H1 (cell line): Measurements from ENCODE around the gene CYBRD1. TPM values are rescaled to one million over a fixed set of nuclear protein-coding genes. Genes with fewer than 3 reads are reported as not detected.

Source experiments
- CTCF ChIA-PET: fragments of 300-600 bp; sonication (Branson Sonifier 250); formaldehyde crosslinking; loops from one replicate; lab custom pipeline; 2021; ENCODE audit not compliant: partially characterized antibody; lab: Charles Lee
- POLR2A ChIA-PET: fragments of 300-600 bp; sonication (Branson Sonifier 250); formaldehyde crosslinking; loops from one replicate; lab custom pipeline; 2021; ENCODE audit warnings: inconsistent platforms; ENCODE audit not compliant: partially characterized antibody; lab: Charles Lee
- DNase-seq, 2 experiments: peaks; one replicate each; pipeline versions ENCODE4 v3.0.0 to v3.0.0-alpha.2; 2010 to 2022; ENCODE audit warnings: low spot score in 2 of 2, low read depth in 1 of 2, mixed read lengths in 1 of 2
- FAIRE-seq: peaks from 2 replicates; lab custom pipeline; 2011; peaks lifted over from hg19 to GRCh38; lab: Jason Lieb, UNC
- H2AFZ ChIP-seq: 2 replicates; pipeline ENCODE4 v1.8.1; 2012; ENCODE audit warnings: low read length, inconsistent platforms
- H2AK5ac ChIP-seq: 2 replicates; pipeline ENCODE4 v1.6.1; 2013; ENCODE audit warnings: low read depth, low read length
- H2BK120ac ChIP-seq: replicated peaks from 2 replicates; pipeline ENCODE3; 2013; ENCODE audit warnings: low read depth, low read length, inconsistent platforms
- H2BK12ac ChIP-seq: 2 replicates; pipeline ENCODE4 v1.6.1; 2013; ENCODE audit warnings: low read depth, low read length
- H2BK15ac ChIP-seq: 2 replicates; pipeline ENCODE4 v1.6.1; 2013; ENCODE audit warnings: low read length
- H2BK20ac ChIP-seq: 2 replicates; pipeline ENCODE4 v1.6.1; 2013; ENCODE audit warnings: low read length
- H2BK5ac ChIP-seq: 2 replicates; pipeline ENCODE4 v1.6.1; 2013; ENCODE audit warnings: low read depth, low read length
- H3K14ac ChIP-seq: 2 replicates; pipeline ENCODE4 v1.6.1; 2013; ENCODE audit warnings: inconsistent platforms; ENCODE audit not compliant: insufficient read length
- H3K18ac ChIP-seq: 2 replicates; pipeline ENCODE4 v1.6.1; 2013; ENCODE audit warnings: low read length; ENCODE audit errors: extremely low read depth
- H3K23ac ChIP-seq: 2 replicates; pipeline ENCODE4 v1.6.1; 2013; ENCODE audit warnings: inconsistent platforms; ENCODE audit not compliant: insufficient read length
- H3K23me2 ChIP-seq: 2 replicates; pipeline ENCODE4 v1.6.1; 2013; ENCODE audit warnings: low read depth, low read length
- H3K27ac ChIP-seq: 2 replicates; pipeline ENCODE4 v1.6.1; 2011; ENCODE audit warnings: low read depth, low read length, inconsistent platforms
- H3K27me3 ChIP-seq, 4 experiments: replicated peaks in 1 of 4; 1 replicate in 1 of 4; 2 replicates in 3 of 4; pipeline versions ENCODE4 v1.6.1 to v1.8.1; 2011 to 2013; ENCODE audit warnings: low read length in 3 of 4, mild to moderate bottlenecking in 3 of 4, inconsistent platforms in 2 of 4, mixed read lengths in 2 of 4, moderate library complexity in 1 of 4; ENCODE audit not compliant: control insufficient read depth in 3 of 4, insufficient read depth in 3 of 4; ENCODE audit errors: extremely low read depth in 1 of 4
- H3K36me3 ChIP-seq, 4 experiments: 2 replicates each; pipeline versions ENCODE4 v1.6.1 to v1.8.1; 2011 to 2013; ENCODE audit warnings: mild to moderate bottlenecking in 4 of 4, low read length in 3 of 4, moderate library complexity in 2 of 4, control low read depth in 1 of 4, inconsistent platforms in 1 of 4; ENCODE audit not compliant: insufficient read depth in 4 of 4, control insufficient read depth in 2 of 4
- H3K4ac ChIP-seq: replicated peaks from 2 replicates; pipeline ENCODE3; 2013; ENCODE audit warnings: low read length, low read depth, mixed read lengths, inconsistent platforms; ENCODE audit not compliant: insufficient read length
- H3K4me1 ChIP-seq, 4 experiments: replicated peaks in 1 of 4; 1 replicate in 1 of 4; 2 replicates in 3 of 4; pipeline versions ENCODE4 v1.6.1 to v1.8.1; 2011 to 2013; ENCODE audit warnings: low read length in 3 of 4, inconsistent platforms in 2 of 4, mixed read lengths in 1 of 4; ENCODE audit not compliant: insufficient read depth in 4 of 4, control insufficient read depth in 3 of 4
- H3K4me2 ChIP-seq, 2 experiments: 2 replicates each; pipeline versions ENCODE4 v1.6.1 to v1.8.1; 2011 to 2013; ENCODE audit warnings: low read depth in 2 of 2, low read length in 2 of 2, control low read depth in 1 of 2, inconsistent platforms in 1 of 2, mild to moderate bottlenecking in 1 of 2; ENCODE audit not compliant: insufficient read depth in 1 of 2
- H3K4me3 ChIP-seq, 4 experiments: fragments of 200-600, 300-600 bp in 1 of 4; sonication (generic), shearing (Covaris generic), sonication (Bioruptor Twin) in 1 of 4; 2 replicates each; pipeline versions ENCODE4 v1.5.1 to v1.8.1; 2011 to 2016; ENCODE audit warnings: low read length in 4 of 4, low read depth in 3 of 4, control low read depth in 2 of 4, inconsistent platforms in 2 of 4, mild to moderate bottlenecking in 2 of 4, mixed read lengths in 1 of 4, moderate library complexity in 1 of 4; ENCODE audit not compliant: insufficient read depth in 2 of 4; ENCODE audit errors: extremely low read depth in 1 of 4
- H3K56ac ChIP-seq: replicated peaks from 2 replicates; pipeline ENCODE3; 2013; ENCODE audit warnings: low read depth, mild to moderate bottlenecking, mixed read lengths, low read length, inconsistent platforms; ENCODE audit not compliant: insufficient read length
- H3K79me1 ChIP-seq: 2 replicates; pipeline ENCODE4 v1.6.1; 2013; ENCODE audit warnings: low read depth, low read length, control low read depth
- H3K79me2 ChIP-seq, 2 experiments: 2 replicates each; pipeline versions ENCODE4 v1.6.1 to v1.8.1; 2012 to 2013; ENCODE audit warnings: low read length in 2 of 2, mild to moderate bottlenecking in 2 of 2, inconsistent platforms in 1 of 2; ENCODE audit not compliant: insufficient read depth in 2 of 2, control insufficient read depth in 1 of 2
- H3K9ac ChIP-seq, 4 experiments: replicated peaks in 1 of 4; 1 replicate in 1 of 4; 2 replicates in 3 of 4; pipeline versions ENCODE4 v1.6.1 to v1.8.1; 2011 to 2013; ENCODE audit warnings: low read depth in 3 of 4, low read length in 3 of 4, control low read depth in 2 of 4, mild to moderate bottlenecking in 2 of 4, moderate library complexity in 2 of 4, inconsistent platforms in 1 of 4; ENCODE audit errors: extremely low read depth in 1 of 4
- H3K9me3 ChIP-seq, 2 experiments: 2 replicates each; pipeline versions ENCODE4 v1.6.1 to v1.8.1; 2012 to 2013; ENCODE audit warnings: mild to moderate bottlenecking in 2 of 2, moderate library complexity in 2 of 2, control low read depth in 1 of 2, inconsistent platforms in 1 of 2, low read depth in 1 of 2, low read length in 1 of 2, mixed read lengths in 1 of 2; ENCODE audit not compliant: insufficient read depth in 2 of 2
- H4K20me1 ChIP-seq, 2 experiments: replicated peaks in 1 of 2; 2 replicates each; pipeline versions ENCODE3 to v1.8.1; 2011 to 2013; ENCODE audit warnings: inconsistent platforms in 2 of 2, low read length in 2 of 2, mild to moderate bottlenecking in 1 of 2; ENCODE audit not compliant: insufficient read depth in 2 of 2, control insufficient read depth in 1 of 2
- H4K5ac ChIP-seq: 2 replicates; pipeline ENCODE4 v1.6.1; 2013; ENCODE audit warnings: low read length, low read depth, mixed read lengths, inconsistent platforms; ENCODE audit not compliant: insufficient read length
- H4K8ac ChIP-seq: 2 replicates; pipeline ENCODE4 v1.8.0; 2013; ENCODE audit warnings: mild to moderate bottlenecking, moderate library complexity, low read length, inconsistent platforms; ENCODE audit not compliant: insufficient read depth; ENCODE audit errors: extremely low read depth
- H4K91ac ChIP-seq: replicated peaks from 2 replicates; pipeline ENCODE3; 2013; ENCODE audit warnings: low read length, mixed read lengths, inconsistent platforms; ENCODE audit not compliant: insufficient read length
- ASH2L ChIP-seq: fragments of 200-600, 300-600 bp; sonication (generic); IDR thresholded peaks from one replicate; pipeline ENCODE4 v1.7.1; 2017; ENCODE audit warnings: low read length
- BCL11A ChIP-seq, 2 experiments: IDR thresholded peaks; one replicate each; pipeline ENCODE4 v1.6.1; 2011; ENCODE audit warnings: low read depth in 2 of 2, low read length in 2 of 2, mild to moderate bottlenecking in 2 of 2
- KDM4A ChIP-seq: IDR thresholded peaks from one replicate; pipeline ENCODE4 v1.7.1; 2012; ENCODE audit warnings: low read depth, mild to moderate bottlenecking, moderate library complexity, low read length, inconsistent platforms; ENCODE audit not compliant: severe bottlenecking
- TAF1 ChIP-seq: IDR thresholded peaks from 2 replicates; pipeline ENCODE4 v1.6.1; 2011; ENCODE audit warnings: mild to moderate bottlenecking, low read depth, low read length
- ZNF274 ChIP-seq: IDR thresholded peaks from 2 replicates; pipeline ENCODE4 v1.7.0; 2012; ENCODE audit warnings: low read length, borderline replicate concordance; ENCODE audit errors: extremely low read depth
- WGBS, 2 experiments: shearing (Covaris generic) in 1 of 2; methylation state at CpG; one replicate each; pipeline versions ENCODE4 v1.1.6 to v1.1.7; 2013 to 2015; ENCODE audit warnings: low lambda C conversion rate in 2 of 2, mixed read lengths in 2 of 2, inconsistent platforms in 1 of 2, low coverage in 1 of 2, missing lambda C conversion rate in 1 of 2; ENCODE audit not compliant: insufficient replicate concordance in 2 of 2, insufficient coverage in 1 of 2, insufficient read length in 1 of 2; ENCODE audit errors: extremely low coverage in 1 of 2, missing lambda C conversion rate in 1 of 2; 5-methylcytosine and 5-hydroxymethylcytosine counted together
- long read RNA-seq, 2 experiments: library from RNA in 1 of 2; library from capped mRNA in 1 of 2; stranded (forward); transcript quantifications; one replicate each; pipeline ENCODE4 v2.0.0, GENCODE V29; 2021; ENCODE audit warnings: inconsistent platforms in 1 of 2
- polyA minus RNA-seq, 3 experiments: library from RNA; depleted of rRNA, polyadenylated mRNA; stranded (reverse); fragments of >200 nt; gene quantifications; 1 replicate in 2 of 3; 2 replicates in 1 of 3; pipeline ENCODE4 v1.2.3, GENCODE V29; 2011
- polyA plus RNA-seq, 7 experiments: library from polyadenylated mRNA; depleted of rRNA in 3 of 7; stranded (reverse) in 5 of 7; unstranded in 2 of 7; fragments of >200 nt in 5 of 7; fragments of 200-250 nt in 2 of 7; gene quantifications; 1 replicate in 5 of 7; 2 replicates in 1 of 7; 4 replicates in 1 of 7; pipeline versions ENCODE4 v1.2.1 to v1.2.3, GENCODE V29; 2011 to 2013; ENCODE audit warnings: missing spikeins in 2 of 7, mixed read lengths in 2 of 7
- total RNA-seq: library from RNA; stranded (reverse); fragmentation: NEBNext Ultra II Directional; extraction: Animal tissue kit (Norgen Biotek cat#: 25700); gene quantifications from 2 replicates; pipeline ENCODE4 v1.2.1, GENCODE V29; 2021
- TF ChIP-seq, protein P1 (sequence below): IDR thresholded peaks from 2 replicates; pipeline ENCODE4 v1.6.1; 2012; ENCODE audit warnings: inconsistent platforms

The CYBRD1 gene, protein sequence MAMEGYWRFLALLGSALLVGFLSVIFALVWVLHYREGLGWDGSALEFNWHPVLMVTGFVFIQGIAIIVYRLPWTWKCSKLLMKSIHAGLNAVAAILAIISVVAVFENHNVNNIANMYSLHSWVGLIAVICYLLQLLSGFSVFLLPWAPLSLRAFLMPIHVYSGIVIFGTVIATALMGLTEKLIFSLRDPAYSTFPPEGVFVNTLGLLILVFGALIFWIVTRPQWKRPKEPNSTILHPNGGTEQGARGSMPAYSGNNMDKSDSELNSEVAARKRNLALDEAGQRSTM
- total RNA-seq (12.6 and 14.9 TPM in 2 replicates), polyA plus RNA-seq (2011; rRNA removed) (9.2 and 10.7 TPM in 2 replicates), polyA minus RNA-seq (2011; rRNA and poly(A)+ RNA removed) (10.0 and 12.3 TPM in 2 replicates)
- 5.1 TPM for polyA plus RNA-seq (2011; cell fraction: cytosol; rRNA removed)
- 9.4 TPM for polyA plus RNA-seq (2011; cell fraction: nucleus; rRNA removed)
- 6.5 to 9.0 TPM (median 8.0 TPM) in 4 replicates for polyA plus RNA-seq (2012, experiment 1 of 2)
- polyA plus RNA-seq (2012, experiment 2 of 2), result 3.4 TPM
- 10.0 TPM for polyA plus RNA-seq (2013, experiment 1 of 2)
- polyA plus RNA-seq (2013, experiment 2 of 2), result 10.1 TPM
- 6.8 TPM for polyA minus RNA-seq (2011; cell fraction: cytosol; rRNA and poly(A)+ RNA removed)
- polyA minus RNA-seq (2011; cell fraction: nucleus; rRNA and poly(A)+ RNA removed), result 9.4 TPM
- long read RNA-seq, experiment 1, full-length matches to known transcripts, result 8 of 16 reads
- long read RNA-seq, experiment 1, partial matches to known transcripts, result 3 of 16 reads
- long read RNA-seq, experiment 1, other reads (novel, unspliced or antisense), result 5 of 16 reads
- long read RNA-seq, experiment 2, full-length matches to known transcripts, result 16 of 17 reads
- long read RNA-seq, experiment 2, partial matches to known transcripts, result 0 of 17 reads
- long read RNA-seq, experiment 2, other reads (novel, unspliced or antisense), result 1 of 17 reads

DNA sequence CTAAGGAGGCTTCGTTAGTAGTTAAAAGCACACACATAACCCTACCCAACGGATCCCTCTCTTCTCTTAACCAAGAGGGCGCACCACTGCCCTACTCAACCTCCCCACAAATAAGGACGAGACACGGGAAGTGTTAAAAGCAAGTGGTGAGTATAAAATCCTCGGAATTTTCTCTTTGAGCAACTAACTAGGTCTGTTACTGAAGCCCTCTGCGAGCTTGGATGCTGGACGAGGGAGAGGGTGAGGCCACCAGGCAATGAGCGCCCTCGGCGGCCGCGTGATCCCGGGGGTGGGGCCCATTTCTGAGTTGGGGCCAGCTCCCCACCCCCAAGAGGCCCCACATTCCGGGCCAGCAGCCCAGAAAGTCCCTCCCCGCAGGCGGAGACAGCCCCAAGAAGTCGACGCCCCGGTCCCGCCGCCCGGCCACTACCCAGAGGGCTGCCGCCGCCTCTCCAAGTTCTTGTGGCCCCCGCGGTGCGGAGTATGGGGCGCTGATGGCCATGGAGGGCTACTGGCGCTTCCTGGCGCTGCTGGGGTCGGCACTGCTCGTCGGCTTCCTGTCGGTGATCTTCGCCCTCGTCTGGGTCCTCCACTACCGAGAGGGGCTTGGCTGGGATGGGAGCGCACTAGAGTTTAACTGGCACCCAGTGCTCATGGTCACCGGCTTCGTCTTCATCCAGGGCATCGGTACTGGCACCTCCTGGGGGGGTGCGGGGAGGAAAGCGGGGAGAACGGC is at the start of gene CYBRD1:
Gene CYBRD1 (plus strand): TSS at position 423 of the 736 bp plus-strand sequence. CDS start 72 bp downstream, at position 495.
- FAIRE-seq, result no peak
- Histone ChIP-seq H2AK5ac (no peak within 1 kb of the TSS), H2BK20ac (0 out of 2 replicates have a peak within 1 kb of the TSS, but pooled peaks have one; percentile 48), H3K79me2 (peaks cover 0 to 25% of the 10 kb centered on the region in 2 experiments; a peak in 3 of 4 replicates), H2AFZ (peak within 1 kb of the TSS; percentile 81), H3K14ac (no peak within 1 kb of the TSS), H3K27me3 (no peaks in the 10 kb centered on the region), H2BK5ac (peak within 1 kb of the TSS; percentile 88; the same call in 1 of the 2 replicates), H4K20me1 (peaks cover 0 to 2% of the 10 kb centered on the region in 2 experiments), H2BK15ac (peak within 1 kb of the TSS; percentile 53; the same call in 1 of the 2 replicates), H3K4me3 (peak within 1 kb of the TSS; percentile 73 to 96 (median 84)), H3K4ac (peak within 1 kb of the TSS; percentile 71), H3K9ac (peak within 1 kb of the TSS; percentile 78 to 82 (median 82)), H3K18ac (peak within 1 kb of the TSS; percentile 96), H3K36me3 (no peaks in the 10 kb centered on the region), H4K5ac (peak within 1 kb of the TSS; percentile 87), H2BK12ac (peak within 1 kb of the TSS; percentile 96), H3K23ac (no peak within 1 kb of the TSS), H3K79me1 (no peaks in the 10 kb centered on the region), H3K4me1 (peaks cover 7 to 21% (median 12%) of the 10 kb centered on the region in 4 experiments; a peak in 5 of 7 replicates), H4K91ac (peak within 1 kb of the TSS; percentile 88), H3K4me2 (peak within 1 kb of the TSS; percentile 89 to 99), H3K9me3 (no peaks in the 10 kb centered on the region), H4K8ac (peak within 1 kb of the TSS; percentile 90; the same call in 1 of the 2 replicates), H2BK120ac (peak within 1 kb of the TSS; percentile 65), H3K27ac (peak within 1 kb of the TSS; percentile 65), H3K23me2 (peaks cover 16% of the 10 kb centered on the region), H3K56ac (peak within 1 kb of the TSS; percentile 48)
- ChIA-PET POLR2A (interaction anchor here (0.8 to 4.5 kb wide), 17 partner anchors 8 to 592 kb away, joined by 3 to 32 read pairs (median 4); partner anchors contain the start of genes DCAF17 and METTL8), CTCF (interaction anchor here (1.1 to 3.0 kb wide), 6 partner anchors 8 to 566 kb away, joined by 3 to 20 read pairs (median 5); no protein-coding TSS in a partner anchor)
- 2% methylated on average over 39 of the region's 45 CpGs; no CpG with 5 or more reads in 1 of the 2 experiments for WGBS, 2 experiments
- DNase-seq, result peak in 1 of 2 experiments; percentile 80
- TF ChIP-seq ASH2L, result no peak
- TF ChIP-seq, protein P1, sequence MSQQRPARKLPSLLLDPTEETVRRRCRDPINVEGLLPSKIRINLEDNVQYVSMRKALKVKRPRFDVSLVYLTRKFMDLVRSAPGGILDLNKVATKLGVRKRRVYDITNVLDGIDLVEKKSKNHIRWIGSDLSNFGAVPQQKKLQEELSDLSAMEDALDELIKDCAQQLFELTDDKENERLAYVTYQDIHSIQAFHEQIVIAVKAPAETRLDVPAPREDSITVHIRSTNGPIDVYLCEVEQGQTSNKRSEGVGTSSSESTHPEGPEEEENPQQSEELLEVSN, result peak; percentile 51; the same call in 1 of the 2 replicates
- TF ChIP-seq KDM4A, result peak; percentile 65
- peak; percentile 32; the same call in 1 of the 2 replicates for TF ChIP-seq TAF1
- no peak for TF ChIP-seq BCL11A (IDR thresholded peaks at IDR 0.05; ENCODE audit: low read depth in 2 of 2, low read length in 2 of 2)
- no peak for TF ChIP-seq ZNF274
